Fibroblast of gingiva (primary cell): Measurements from ENCODE around the gene COL5A3.
A peak's percentile ranks its signal among the peaks of the same experiment; 100 is the strongest.

Experiments
- DNase-seq: peaks from one replicate; pipeline ENCODE4 v3.0.0-alpha.2; 2011; ENCODE audit warnings: low read depth

The COL5A3 gene

GRCh38 chr19:9971166-9971897 is 39.0 kb downstream of the COL5A3 start:
- no peak for DNase-seq

DNA sequence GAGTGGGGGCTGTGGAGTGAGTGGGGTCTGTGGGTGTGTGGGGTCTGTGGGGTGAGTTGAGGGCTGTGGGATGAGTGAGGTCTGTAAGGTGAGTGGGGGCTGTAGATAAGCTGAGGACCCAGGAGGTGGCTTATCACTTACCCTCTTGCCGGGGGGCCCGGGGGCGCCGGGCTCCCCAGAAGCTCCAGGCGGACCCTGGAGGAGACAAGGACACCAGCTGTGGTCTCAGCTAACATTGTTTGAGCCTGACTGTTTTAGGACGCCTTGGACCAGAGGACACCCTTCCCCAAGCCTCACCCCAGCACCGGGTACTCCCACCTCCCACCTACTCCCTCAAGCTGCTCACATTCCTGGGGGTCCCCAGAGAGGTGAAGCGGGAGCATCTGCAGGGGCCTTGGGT is 39.8 kb downstream of the COL5A3 start:
- no peak for DNase-seq

- no peak for DNase-seq
These were observed 40.7 kb downstream of the COL5A3 start for GRCh38 chr19:9969688-9969975.

DNA sequence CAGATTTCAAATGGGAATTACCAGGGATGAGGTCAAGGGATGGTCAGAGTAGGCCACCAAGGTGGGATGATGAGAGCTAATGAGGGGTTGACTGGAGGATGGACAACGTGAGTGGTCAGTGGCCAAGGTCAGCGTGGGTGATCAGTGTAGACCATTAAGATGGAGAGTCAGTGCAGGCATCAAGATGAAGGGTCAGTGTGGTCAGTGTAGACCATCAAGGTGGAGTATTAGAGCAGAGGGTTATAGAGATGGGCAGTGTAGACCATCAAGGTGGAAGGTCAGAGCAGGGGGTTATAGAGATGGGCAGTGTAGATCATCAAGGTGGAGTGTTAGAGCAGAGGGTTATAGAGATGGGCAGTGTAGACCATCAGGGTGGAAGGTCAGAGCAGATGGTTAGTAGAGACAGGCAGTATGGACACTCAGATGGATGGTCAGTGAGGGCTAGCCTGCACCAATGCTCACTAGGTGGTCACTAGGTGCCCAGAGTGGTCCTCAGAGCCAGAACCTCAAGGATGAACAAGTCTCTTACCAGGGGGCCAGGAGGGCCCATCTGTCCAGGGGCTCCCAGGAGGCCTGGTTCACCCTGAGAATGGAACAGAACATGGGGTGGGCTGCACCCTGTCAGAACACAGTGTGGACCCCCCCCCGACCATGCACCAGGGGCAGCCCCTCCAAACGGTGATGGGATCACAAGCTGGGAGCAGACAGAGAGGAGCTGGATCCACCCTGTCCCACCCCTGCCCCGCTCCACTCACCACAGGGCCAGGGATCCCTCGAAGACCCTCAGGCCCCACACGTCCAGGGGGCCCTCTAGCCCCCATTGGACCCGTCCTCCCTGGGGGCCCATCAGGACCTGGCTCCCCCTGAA is 41.2 kb downstream of the COL5A3 start:
- no peak for DNase-seq

DNA sequence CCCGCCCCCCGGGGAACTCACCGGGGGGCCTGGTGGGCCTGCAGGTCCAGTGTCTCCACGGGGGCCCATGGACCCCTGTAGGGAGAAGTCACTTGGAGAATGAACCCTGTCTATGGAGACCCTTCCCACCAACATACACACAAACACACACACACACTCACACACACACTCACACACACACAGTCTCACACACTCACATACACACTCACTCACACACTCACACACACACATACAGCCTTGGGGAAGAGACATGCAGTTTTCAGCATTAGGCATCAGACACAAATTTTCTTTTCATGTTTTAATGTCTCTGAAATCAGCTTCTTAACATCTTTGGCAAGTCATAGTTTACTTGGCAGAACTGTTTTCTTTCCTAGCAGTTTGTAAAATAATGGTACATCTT is 43.0 kb downstream of the COL5A3 start:
- DNase-seq: peak; percentile 21

DNA sequence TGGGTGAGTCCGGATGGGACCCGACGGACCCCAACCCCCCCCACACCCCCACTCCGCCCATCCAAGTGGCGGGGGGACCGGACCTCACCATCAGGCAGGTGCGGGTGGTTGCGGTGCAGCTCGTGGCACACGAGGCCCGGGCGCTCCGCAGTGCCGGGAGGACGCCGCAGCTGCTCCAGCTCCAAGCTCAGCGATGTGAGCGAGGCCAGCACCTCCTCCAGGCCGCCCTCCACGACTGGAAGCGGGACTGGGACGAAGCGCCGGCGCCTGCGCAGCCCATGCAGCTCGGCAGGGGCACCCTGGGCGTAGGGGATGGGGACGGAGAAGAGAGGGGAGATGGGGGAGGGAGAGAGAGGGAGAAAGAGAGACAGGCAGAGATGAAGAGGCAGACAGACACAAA is 43.9 kb downstream of the COL5A3 start:
- DNase-seq: no peak

GRCh38 chr19:9966024-9966423 is 44.3 kb downstream of the COL5A3 start:
- no peak for DNase-seq

GRCh38 chr19:9962623-9963290 is 47.5 kb downstream of the COL5A3 start:
- DNase-seq: no peak

- no peak for DNase-seq
These were observed 49.2 kb downstream of the COL5A3 start for GRCh38 chr19:9961103-9961502.

- DNase-seq: peak; percentile 97
These were observed 51.9 kb downstream of the COL5A3 start for GRCh38 chr19:9958379-9958821.

GRCh38 chr19:9956956-9957355 is 53.3 kb downstream of the COL5A3 start:
- no peak for DNase-seq

GRCh38 chr19:9953802-9954542 is 56.3 kb downstream of the COL5A3 start:
- no peak for DNase-seq

- peak; percentile 9 for DNase-seq
These were observed 58.0 kb downstream of the COL5A3 start for GRCh38 chr19:9952276-9952675.

- DNase-seq: no peak
These were observed 62.9 kb downstream of the COL5A3 start for GRCh38 chr19:9947441-9947840.

GRCh38 chr19:9946528-9947125 is 63.7 kb downstream of the COL5A3 start:
- peak; percentile 63 for DNase-seq

DNA sequence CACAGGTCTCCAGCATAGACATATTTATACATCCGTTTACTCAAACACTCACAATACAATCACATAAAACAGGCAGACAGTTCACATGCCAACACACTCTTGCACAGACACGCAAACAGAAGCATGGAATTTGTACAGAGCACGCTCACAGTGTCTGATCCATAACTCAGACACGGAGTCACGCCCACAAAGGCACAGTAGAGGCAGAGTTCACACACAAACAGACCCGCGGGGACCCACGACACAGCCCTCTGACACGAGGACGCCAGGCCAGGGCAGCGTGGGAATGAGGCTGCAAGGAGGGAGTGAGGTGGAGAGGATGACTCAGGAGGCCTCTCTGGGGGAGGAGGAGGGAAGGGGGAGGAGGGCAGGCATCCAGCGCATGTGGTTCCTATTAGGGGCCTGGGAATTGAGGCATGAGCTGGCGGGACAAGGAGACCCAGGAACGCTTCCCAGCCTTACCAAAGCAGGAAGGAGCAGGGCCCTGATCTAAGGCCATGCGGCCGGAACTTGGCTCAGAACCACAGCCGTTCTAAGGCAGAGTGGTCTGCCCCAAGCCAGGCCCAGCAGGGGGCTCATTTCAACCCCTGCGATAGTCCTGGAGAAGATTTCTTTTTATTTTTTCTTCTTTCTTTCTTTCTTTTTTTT is 64.9 kb downstream of the COL5A3 start:
- peak; percentile 99 for DNase-seq

- no peak for DNase-seq
These were observed 66.6 kb downstream of the COL5A3 start for GRCh38 chr19:9943744-9944143.

- DNase-seq: peak; percentile 75
These were observed 68.6 kb downstream of the COL5A3 start for GRCh38 chr19:9941671-9942070.

GRCh38 chr19:9941231-9941630 is 69.1 kb downstream of the COL5A3 start:
- no peak for DNase-seq

DNA sequence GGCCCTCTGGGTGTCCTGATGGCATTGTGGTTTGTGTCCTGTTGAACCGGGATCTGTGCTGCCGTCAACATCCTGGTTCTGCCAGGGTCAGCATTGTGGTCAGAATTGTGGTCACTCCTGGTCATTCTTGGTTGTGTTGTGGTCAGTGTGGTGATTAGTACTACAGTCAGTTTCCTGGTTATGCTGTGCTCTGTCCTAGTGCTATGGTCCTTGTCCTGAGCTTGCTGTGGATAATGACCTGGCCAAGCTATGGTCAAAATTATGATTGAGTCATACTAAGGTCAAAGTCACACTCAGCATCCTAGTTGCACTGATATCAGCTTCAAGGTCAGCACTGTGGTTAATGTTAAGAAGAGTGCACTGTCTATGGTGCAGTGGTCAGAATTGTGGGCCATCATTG is 69.5 kb downstream of the COL5A3 start:
- no peak for DNase-seq

- DNase-seq: no peak
These were observed 70.9 kb downstream of the COL5A3 start for GRCh38 chr19:9939301-9939913.
